ENCODE measurements around the gene HSPB3. TPM values are rescaled to one million over a fixed set of nuclear protein-coding genes. Genes with fewer than 3 reads are reported as not detected.
A peak's percentile ranks its signal among the peaks of the same experiment; 100 is the strongest.

HSPB3 gene
- total and polyA plus RNA-seq, 2 donors from 2014 or later: not detected

DNA sequence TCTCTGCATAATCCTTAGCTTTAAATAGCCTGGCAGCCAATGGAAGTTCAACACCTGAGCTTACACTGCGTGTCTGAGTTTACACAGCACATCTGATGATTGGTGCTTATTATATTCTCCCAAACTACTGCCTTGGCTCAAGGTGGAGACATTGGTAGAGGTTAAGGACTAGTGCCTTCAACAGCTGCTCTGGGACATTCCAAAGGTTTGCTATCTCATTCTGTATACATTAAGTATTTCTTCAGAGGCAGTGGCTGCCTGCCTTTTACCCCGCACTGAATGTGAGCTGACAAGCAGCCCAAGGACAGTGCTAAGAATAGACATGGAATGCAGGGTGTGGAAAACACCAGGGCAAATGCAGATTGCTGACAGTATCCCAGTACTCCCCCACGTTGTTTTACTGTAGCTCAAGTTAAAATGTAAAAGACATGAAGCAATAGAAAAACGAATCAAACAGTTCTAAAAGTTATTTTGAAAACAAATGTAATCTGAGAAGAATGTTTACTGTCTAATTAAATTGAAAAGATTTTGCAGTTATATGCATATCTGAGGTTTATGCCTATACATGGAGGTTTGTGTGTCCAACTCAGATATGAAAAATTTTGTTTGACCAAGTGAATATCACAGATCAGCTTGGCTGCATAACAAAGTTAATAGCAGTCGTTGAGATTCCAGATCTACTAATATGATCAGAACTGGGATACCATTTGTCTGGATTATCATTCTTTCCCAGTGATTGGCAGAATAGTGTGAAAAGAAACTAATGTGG is 1.8 kb downstream of the HSPB3 start:
- FAIRE-seq: no peak

DNA sequence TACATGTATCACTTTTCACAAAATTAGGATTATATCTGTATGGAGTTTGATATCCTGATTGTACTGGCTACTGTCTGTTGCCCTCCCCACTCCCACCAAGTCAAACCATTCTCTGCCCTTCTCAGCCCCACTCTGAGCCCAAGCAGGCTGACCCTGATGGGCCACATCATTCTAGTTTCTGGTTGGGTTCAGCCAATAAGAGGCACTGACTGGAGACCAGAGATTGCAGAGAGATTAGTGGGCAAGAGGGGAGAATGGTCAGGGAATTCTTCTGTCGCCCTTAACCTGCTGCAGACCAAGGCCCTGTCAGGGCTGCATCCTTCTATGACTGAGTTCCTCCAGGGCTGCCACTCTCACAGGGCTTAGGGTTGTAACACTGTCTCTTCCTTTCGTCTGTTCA is 2.7 kb downstream of the HSPB3 start:
- TF ChIP-seq, protein P1, sequence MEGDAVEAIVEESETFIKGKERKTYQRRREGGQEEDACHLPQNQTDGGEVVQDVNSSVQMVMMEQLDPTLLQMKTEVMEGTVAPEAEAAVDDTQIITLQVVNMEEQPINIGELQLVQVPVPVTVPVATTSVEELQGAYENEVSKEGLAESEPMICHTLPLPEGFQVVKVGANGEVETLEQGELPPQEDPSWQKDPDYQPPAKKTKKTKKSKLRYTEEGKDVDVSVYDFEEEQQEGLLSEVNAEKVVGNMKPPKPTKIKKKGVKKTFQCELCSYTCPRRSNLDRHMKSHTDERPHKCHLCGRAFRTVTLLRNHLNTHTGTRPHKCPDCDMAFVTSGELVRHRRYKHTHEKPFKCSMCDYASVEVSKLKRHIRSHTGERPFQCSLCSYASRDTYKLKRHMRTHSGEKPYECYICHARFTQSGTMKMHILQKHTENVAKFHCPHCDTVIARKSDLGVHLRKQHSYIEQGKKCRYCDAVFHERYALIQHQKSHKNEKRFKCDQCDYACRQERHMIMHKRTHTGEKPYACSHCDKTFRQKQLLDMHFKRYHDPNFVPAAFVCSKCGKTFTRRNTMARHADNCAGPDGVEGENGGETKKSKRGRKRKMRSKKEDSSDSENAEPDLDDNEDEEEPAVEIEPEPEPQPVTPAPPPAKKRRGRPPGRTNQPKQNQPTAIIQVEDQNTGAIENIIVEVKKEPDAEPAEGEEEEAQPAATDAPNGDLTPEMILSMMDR (IDR thresholded peaks at IDR 0.05; ENCODE audit: borderline replicate concordance, extremely low read depth, insufficient read depth): no peak
- DNase-seq: no peak
- Histone ChIP-seq H3K4me1 (ENCODE audit: control insufficient read depth in 2 of 3, insufficient read depth in 2 of 3, low read depth in 1 of 3, low read length in 3 of 3) (peaks cover 0 to 5% (median 0%) of the 10 kb centered on the region in 3 donors), H3K36me3 (ENCODE audit: control insufficient read depth in 2 of 3, insufficient read depth in 3 of 3, low read length in 3 of 3) (no peaks in the 10 kb centered on the region), H3K9ac (ENCODE audit: low read length in 3 of 3) (no peak overlapping the region), H3K9me3 (ENCODE audit: control insufficient read depth in 2 of 3, insufficient read depth in 1 of 3, low read length in 3 of 3) (no peaks in the 10 kb centered on the region), H3K4me3 (ENCODE audit: low read length in 3 of 3) (no peak overlapping the region), H3K27me3 (ENCODE audit: control insufficient read depth, insufficient read depth, low read length) (no peaks in the 10 kb centered on the region), H3K27ac (ENCODE audit: low read depth in 2 of 2, low read length in 2 of 2) (no peak overlapping the region)
- FAIRE-seq: no peak
- intact Hi-C loops (cut with DNase I): no loop called here

More for the DNA sequence above, 1.8 kb downstream of the HSPB3 start:
- intact Hi-C loops (cut with DNase I): no loop called here
- Histone ChIP-seq H3K27me3 (ENCODE audit: control insufficient read depth, insufficient read depth, low read length) (no peaks in the 10 kb centered on the region), H3K36me3 (ENCODE audit: control insufficient read depth in 2 of 3, insufficient read depth in 3 of 3, low read length in 3 of 3) (no peaks in the 10 kb centered on the region), H3K4me1 (ENCODE audit: control insufficient read depth in 2 of 3, insufficient read depth in 2 of 3, low read depth in 1 of 3, low read length in 3 of 3) (peaks cover 0 to 5% (median 0%) of the 10 kb centered on the region in 3 donors), H3K9ac (ENCODE audit: low read length in 3 of 3) (no peak overlapping the region), H3K9me3 (ENCODE audit: control insufficient read depth in 2 of 3, insufficient read depth in 1 of 3, low read length in 3 of 3) (no peaks in the 10 kb centered on the region), H3K27ac (ENCODE audit: low read depth in 2 of 2, low read length in 2 of 2) (peak overlapping the region; percentile 45 to 52), H3K4me3 (ENCODE audit: low read length in 3 of 3) (no peak overlapping the region)
- peak in 4 of 5 donors; percentile 48 to 84 (median 62) for DNase-seq
- TF ChIP-seq, protein P1 (IDR thresholded peaks at IDR 0.05; ENCODE audit: borderline replicate concordance, extremely low read depth, insufficient read depth): no peak

DNA sequence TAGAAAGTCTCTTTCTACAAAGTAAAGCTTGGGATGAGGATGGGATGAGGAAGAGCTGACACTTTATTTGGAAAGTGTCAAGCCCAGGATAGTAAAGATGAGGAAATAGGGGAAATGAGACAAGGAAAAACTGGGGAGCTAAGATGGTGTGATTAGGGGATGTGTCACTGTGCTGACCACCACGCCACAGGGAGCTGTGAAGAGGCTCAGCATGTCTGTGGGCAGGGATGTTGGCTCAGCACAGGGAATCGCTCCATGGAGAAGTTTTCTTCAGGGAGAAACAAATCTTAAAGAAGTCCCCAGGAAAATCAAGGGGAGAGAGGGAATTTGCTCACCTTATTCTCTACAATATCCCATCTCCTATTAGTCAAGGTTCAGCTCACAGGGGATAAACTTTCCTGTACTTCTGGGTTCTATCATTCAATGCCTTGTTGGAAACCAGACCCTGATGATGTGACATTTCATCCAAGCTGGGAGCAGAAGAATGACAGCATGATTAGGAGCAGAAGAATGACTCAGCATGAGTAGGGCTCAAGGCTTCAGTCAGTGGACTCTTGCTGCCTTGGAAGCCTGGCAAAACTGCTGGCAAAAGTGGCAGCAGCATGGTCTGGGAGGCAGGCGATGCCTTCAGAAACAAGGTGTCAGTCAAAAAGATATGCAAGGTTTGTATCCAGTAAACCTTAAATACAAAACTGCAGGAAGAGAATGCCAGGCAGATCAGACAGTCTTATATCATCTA is 4.9 kb downstream of the HSPB3 start:
- peak in 2 of 5 donors; percentile 17 to 18 for DNase-seq
- Histone ChIP-seq H3K27ac (ENCODE audit: low read depth in 2 of 2, low read length in 2 of 2) (no peak overlapping the region), H3K4me3 (ENCODE audit: low read length in 3 of 3) (no peak overlapping the region), H3K9me3 (ENCODE audit: control insufficient read depth in 2 of 3, insufficient read depth in 1 of 3, low read length in 3 of 3) (no peaks in the 10 kb centered on the region), H3K4me1 (ENCODE audit: control insufficient read depth in 2 of 3, insufficient read depth in 2 of 3, low read depth in 1 of 3, low read length in 3 of 3) (peaks cover 0 to 5% (median 0%) of the 10 kb centered on the region in 3 donors), H3K9ac (ENCODE audit: low read length in 3 of 3) (no peak overlapping the region), H3K27me3 (ENCODE audit: control insufficient read depth, insufficient read depth, low read length) (no peaks in the 10 kb centered on the region), H3K36me3 (ENCODE audit: control insufficient read depth in 2 of 3, insufficient read depth in 3 of 3, low read length in 3 of 3) (no peaks in the 10 kb centered on the region)
- no peak for FAIRE-seq
- intact Hi-C loops (cut with DNase I): no loop called here
- TF ChIP-seq, protein P1 (IDR thresholded peaks at IDR 0.05; ENCODE audit: borderline replicate concordance, extremely low read depth, insufficient read depth): no peak

All from kidney (tissue), 14 donors.